PC-9 (cell line): Measurements from ENCODE around the gene QPCT.

ENCODE experiments used
- CTCF ChIP-seq: fragments of 200-600 bp; sonication (generic); conservative IDR thresholded peaks from 2 replicates; pipeline ENCODE4 v1.6.1; 2017; ENCODE audit warnings: mixed run types, antibody characterized with exemption, mild to moderate bottlenecking, moderate library complexity
- EZH2 ChIP-seq: fragments of 200-600 bp; sonication (generic); IDR thresholded peaks from 2 replicates; pipeline ENCODE4 v1.8.0; 2017; ENCODE audit warnings: antibody characterized with exemption, low read depth

GRCh38 chr2:37361216-37361815 lies 16.9 kb downstream of the QPCT start:
- no peak for TF ChIP-seq CTCF
- no peak for TF ChIP-seq EZH2
